Panc1 (cell line): Measurements from ENCODE around the gene SZT2. TPM values are rescaled to one million over a fixed set of nuclear protein-coding genes. Genes with fewer than 3 reads are reported as not detected.

Experiments used
- ATAC-seq: fragments of 200-7000 bp; cut with Tn5 transposase; 2 replicates; pipeline ENCODE4 v1.9.1; 2020; ENCODE audit warnings: mild to moderate bottlenecking, moderate library complexity
- BruUV-seq: library from RNA; stranded (reverse); fragments of 400-500 nt; replicated peaks from 2 replicates; lab custom pipeline; 2021; lab: Mats Ljungman, UMichigan
- CTCF ChIA-PET: fragments of 300-600 bp; sonication (Branson Sonifier 250); formaldehyde crosslinking; loops from one replicate; lab custom pipeline; 2022; ENCODE audit warnings: antibody characterized with exemption; lab: Charles Lee
- POLR2A ChIA-PET: fragments of 300-600 bp; sonication (Branson Sonifier 250); formaldehyde crosslinking; loops from one replicate; lab custom pipeline; 2022; ENCODE audit warnings: antibody characterized with exemption; lab: Charles Lee
- DNase-seq: peaks from one replicate; pipeline ENCODE4 v3.0.0-alpha.2; 2010; ENCODE audit warnings: low read depth, low spot score
- H3K27ac ChIP-seq: 2 replicates; pipeline ENCODE4 v1.5.1; 2011; ENCODE audit warnings: mild to moderate bottlenecking, low read length, inconsistent platforms
- H3K27me3 ChIP-seq: fragments of 200-500 bp; sonication (Bioruptor generic); 2 replicates; pipeline ENCODE4 v1.6.0; 2014; ENCODE audit warnings: low read length, inconsistent platforms; ENCODE audit not compliant: control insufficient read depth, insufficient read depth
- H3K36me3 ChIP-seq: fragments of 200-500 bp; sonication (Bioruptor generic); 2 replicates; pipeline ENCODE4 v1.5.1; 2014; ENCODE audit warnings: inconsistent platforms, mild to moderate bottlenecking, low read length, moderate library complexity; ENCODE audit not compliant: control insufficient read depth, insufficient read depth
- H3K4me1 ChIP-seq: 2 replicates; pipeline ENCODE4 v1.5.1; 2011; ENCODE audit warnings: inconsistent platforms, mild to moderate bottlenecking, low read length, moderate library complexity; ENCODE audit not compliant: control insufficient read depth, insufficient read depth
- H3K4me3 ChIP-seq, 2 experiments: 2 replicates each; pipeline ENCODE4 v1.5.1; 2011 to 2012; ENCODE audit warnings: low read depth in 2 of 2, low read length in 2 of 2, mild to moderate bottlenecking in 2 of 2, inconsistent platforms in 1 of 2, moderate library complexity in 1 of 2
- H3K9me3 ChIP-seq: fragments of 200-500 bp; sonication (Bioruptor generic); 2 replicates; pipeline ENCODE4 v1.5.1; 2014; ENCODE audit warnings: low read depth, mild to moderate bottlenecking, inconsistent platforms, low read length, moderate library complexity; ENCODE audit not compliant: control insufficient read depth, insufficient read depth
- CTCF ChIP-seq: fragments of 450-650 bp; IDR thresholded peaks from 2 replicates; pipeline ENCODE4 v1.5.1; 2017; ENCODE audit warnings: mild to moderate bottlenecking
- POLR2AphosphoS5 ChIP-seq: IDR thresholded peaks from 2 replicates; pipeline ENCODE4 v1.6.1; 2012; ENCODE audit warnings: mild to moderate bottlenecking, low read depth, low read length, moderate library complexity
- REST ChIP-seq, 2 experiments: IDR thresholded peaks; 2 replicates each; pipeline ENCODE4 v1.6.1; 2011 to 2012; ENCODE audit warnings: low read depth in 2 of 2, control low read depth in 1 of 2, low read length in 1 of 2, mild to moderate bottlenecking in 1 of 2, moderate library complexity in 1 of 2; ENCODE audit not compliant: insufficient read depth in 1 of 2
- SIN3A ChIP-seq: IDR thresholded peaks from 2 replicates; pipeline ENCODE4 v1.6.1; 2012; ENCODE audit warnings: low read depth, mild to moderate bottlenecking, low read length, moderate library complexity, borderline replicate concordance; ENCODE audit not compliant: insufficient read depth
- TCF7L2 ChIP-seq: IDR thresholded peaks from 2 replicates; pipeline ENCODE4 v1.6.1; 2011; ENCODE audit warnings: mild to moderate bottlenecking, low read depth, low read length, inconsistent platforms
- in situ Hi-C: cut with HindIII; loops from 2 replicates; pipeline ENCODE4 v1.10.0; 2016; ENCODE audit warnings: low sequenced_read_pairs, low pct_unique_long_range_greater_than_20kb
- intact Hi-C: fragments of 100-400 bp; cut with micrococcal nuclease; formaldehyde crosslinking; loops from one replicate; pipeline ENCODE4 v1.10.0; 2022; ENCODE audit not compliant: unreplicated experiment
- total RNA-seq: library from RNA; stranded (reverse); gene quantifications from one replicate; pipeline ENCODE4 v1.2.1, GENCODE V29; 2021; ENCODE audit not compliant: unreplicated experiment

Gene SZT2
- total RNA-seq, 1 experiment from 2014 or later, result 40.2 TPM

- in situ Hi-C loops (no loop called here), intact Hi-C loops (no loop called here)
- H3K9me3 ChIP-seq, result no peaks in the 10 kb centered on the region
- no peak for ATAC-seq
- H3K4me1 ChIP-seq, result no peaks in the 10 kb centered on the region
- TF ChIP-seq SIN3A, result no peak
- no peak for TF ChIP-seq REST (IDR thresholded peaks at IDR 0.05; ENCODE audit: insufficient read depth in 1 of 2, low read depth in 2 of 2, low read length in 1 of 2)
- TF ChIP-seq TCF7L2, result no peak
- TF ChIP-seq CTCF, result no peak
- TF ChIP-seq POLR2AphosphoS5, result no peak
- H3K36me3 ChIP-seq, result peaks cover 3% of the 10 kb centered on the region; the same call in 1 of the 2 replicates
- no peak for DNase-seq
- ChIA-PET POLR2A (no interaction called here), CTCF (no interaction called here)
- BruUV-seq, result no TSS peak
- H3K27ac ChIP-seq, result no peak overlapping the region
- H3K27me3 ChIP-seq, result no peaks in the 10 kb centered on the region
- H3K4me3 ChIP-seq, result no peak overlapping the region
Measured at GRCh38 chr1:43418858-43419257, 29.2 kb downstream of the SZT2 start.

GRCh38 chr1:43419627-43420425 is 30.1 kb downstream of the SZT2 start:
- Histone ChIP-seq H3K27me3 (no peaks in the 10 kb centered on the region), H3K4me1 (no peaks in the 10 kb centered on the region), H3K27ac (no peak overlapping the region), H3K36me3 (peaks cover 3% of the 10 kb centered on the region; the same call in 1 of the 2 replicates), H3K4me3 (no peak overlapping the region), H3K9me3 (no peaks in the 10 kb centered on the region)
- no TSS peak for BruUV-seq
- ChIA-PET POLR2A (no interaction called here), CTCF (no interaction called here)
- in situ Hi-C loops (no loop called here), intact Hi-C loops (no loop called here)
- TF ChIP-seq POLR2AphosphoS5, result no peak
- TF ChIP-seq CTCF, result no peak
- TF ChIP-seq TCF7L2, result no peak
- TF ChIP-seq REST (IDR thresholded peaks at IDR 0.05; ENCODE audit: insufficient read depth in 1 of 2, low read depth in 2 of 2, low read length in 1 of 2), result no peak
- TF ChIP-seq SIN3A, result no peak
- ATAC-seq (no peak), DNase-seq (no peak)
